Transverse colon (tissue), 4 donors: ENCODE data around the gene SIGLEC1. TPM values are rescaled to one million over a fixed set of nuclear protein-coding genes. Genes with fewer than 3 reads are reported as not detected.

Source experiments
- DNase-seq: peaks from one replicate; pipeline ENCODE4 v3.0.0-alpha.2; 2019
- H3K27ac ChIP-seq, 4 donors: fragments of 200-600 bp; sonication (generic); 2 replicates each; pipeline ENCODE4 v1.5.1; 2016 to 2018; ENCODE audit warnings: inconsistent platforms in 4 of 4
- H3K27me3 ChIP-seq: fragments of 200-600 bp; sonication (generic); 2 replicates; pipeline ENCODE4 v1.5.1; 2017; ENCODE audit warnings: inconsistent platforms
- H3K36me3 ChIP-seq, 4 donors: fragments of 200-600 bp; sonication (generic); 2 replicates each; pipeline ENCODE4 v1.5.1; 2017 to 2019; ENCODE audit warnings: inconsistent platforms in 4 of 4
- H3K4me1 ChIP-seq, 4 donors: fragments of 200-600 bp; sonication (generic); 2 replicates each; pipeline ENCODE4 v1.5.1; 2017 to 2020; ENCODE audit warnings: inconsistent platforms in 4 of 4
- H3K4me3 ChIP-seq, 4 donors: fragments of 200-600 bp; sonication (generic); 1 replicate in 1 of 4; 2 replicates in 3 of 4; pipeline versions ENCODE4 v1.5.1 to v1.6.1; 2017 to 2019; ENCODE audit warnings: inconsistent platforms in 4 of 4
- H3K9me3 ChIP-seq, 2 donors: fragments of 200-600 bp; sonication (generic); 2 replicates each; pipeline ENCODE4 v1.5.1; 2017 to 2019; ENCODE audit warnings: inconsistent platforms in 2 of 2
- CTCF ChIP-seq, 5 experiments: fragments of 200-600 bp in 3 of 5; fragments of 450-650 bp in 2 of 5; sonication (generic) in 3 of 5; IDR thresholded peaks; 1 replicate in 2 of 5; 2 replicates in 3 of 5; pipeline ENCODE4 v1.5.1; 2016 to 2017; ENCODE audit warnings: antibody characterized with exemption in 5 of 5, inconsistent platforms in 3 of 5, mild to moderate bottlenecking in 2 of 5, moderate library complexity in 1 of 5
- EP300 ChIP-seq: sonication (generic); formaldehyde crosslinking; IDR thresholded peaks from one replicate; pipeline ENCODE4 v1.6.1; 2017; ENCODE audit warnings: antibody characterized with exemption, low read depth
- POLR2A ChIP-seq: fragments of 450-650 bp; IDR thresholded peaks from one replicate; pipeline ENCODE4 v1.6.1; 2016; ENCODE audit warnings: antibody characterized with exemption, mild to moderate bottlenecking, moderate library complexity
- POLR2AphosphoS5 ChIP-seq, 3 donors: sonication (generic); formaldehyde crosslinking; IDR thresholded peaks; one replicate each; pipeline ENCODE4 v1.6.1; 2016; ENCODE audit warnings: antibody characterized with exemption in 3 of 3
- WGBS, 2 donors: methylation state at CpG; one replicate each; pipeline ENCODE4 v1.1.5; 2018; ENCODE audit warnings: low coverage in 1 of 2; 5-methylcytosine and 5-hydroxymethylcytosine counted together
- in situ Hi-C, 4 donors: fragments of 200-750 bp; cut with MboI; loops; one replicate each; pipeline versions ENCODE4 v1.15.0 to v1.15.1; 2017; ENCODE audit warnings: low sequenced_read_pairs in 3 of 4, low pct_ligation_motif_present in 1 of 4, low pct_unique_long_range_greater_than_20kb in 1 of 4
- intact Hi-C: fragments of 100-400 bp; cut with DNase I; formaldehyde crosslinking; loops from one replicate; pipeline ENCODE4 v1.15.1; 2023; ENCODE audit warnings: low total_unique reads
- total RNA-seq, 4 donors: library from RNA; depleted of rRNA; stranded (reverse); fragments of >200 nt; gene quantifications; one replicate each; pipeline ENCODE4 v1.1.0, GENCODE V29; 2016

Gene SIGLEC1
- total RNA-seq, 4 donors from 2014 or later = 2.2 to 17.6 (median 7.9) TPM

DNA sequence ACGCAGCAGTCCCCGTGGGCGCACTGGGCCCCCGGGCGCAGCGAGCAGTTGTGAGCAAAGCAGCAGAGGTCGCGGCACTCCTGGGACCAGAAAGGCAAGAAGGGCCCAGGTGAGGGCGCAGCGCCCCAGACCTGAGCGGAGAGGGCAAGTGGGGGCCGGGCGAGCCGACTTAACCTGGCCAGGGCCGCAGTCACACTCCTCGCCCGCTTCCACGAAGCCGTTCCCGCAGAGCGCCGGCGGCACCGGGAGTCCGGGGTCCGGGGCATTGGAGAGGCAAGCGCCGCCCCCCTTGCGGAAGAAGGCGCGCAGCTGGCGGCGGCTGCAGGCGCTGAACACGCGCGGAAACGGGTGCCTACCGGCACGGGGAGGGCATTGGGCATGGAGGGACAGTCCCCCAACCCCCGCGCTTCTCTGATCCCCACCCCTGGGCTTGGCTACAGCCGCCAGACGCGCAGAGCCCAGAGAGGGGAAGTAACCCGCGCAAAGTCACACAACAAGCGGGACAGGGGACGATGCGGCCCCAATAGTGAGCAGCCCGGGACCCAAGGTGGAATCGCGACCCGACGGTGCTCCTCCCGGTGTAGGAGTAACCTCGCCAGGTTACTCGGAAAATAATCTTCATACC lies 39.7 kb downstream of the SIGLEC1 start:
- Histone ChIP-seq H3K27me3 (peaks cover 49% of the 10 kb centered on the region), H3K9me3 (no peaks in the 10 kb centered on the region), H3K4me1 (peaks cover 9 to 16% (median 10%) of the 10 kb centered on the region in 4 donors), H3K4me3 (no peak overlapping the region), H3K27ac (no peak overlapping the region), H3K36me3 (no peaks in the 10 kb centered on the region)
- WGBS, 2 donors = 27 to 31% methylated on average over 12 to 44 of the region's 58 CpGs
- intact Hi-C loops = no loop called here
- TF ChIP-seq EP300 = no peak
- in situ Hi-C loops = no loop called here
- DNase-seq = no peak

DNA sequence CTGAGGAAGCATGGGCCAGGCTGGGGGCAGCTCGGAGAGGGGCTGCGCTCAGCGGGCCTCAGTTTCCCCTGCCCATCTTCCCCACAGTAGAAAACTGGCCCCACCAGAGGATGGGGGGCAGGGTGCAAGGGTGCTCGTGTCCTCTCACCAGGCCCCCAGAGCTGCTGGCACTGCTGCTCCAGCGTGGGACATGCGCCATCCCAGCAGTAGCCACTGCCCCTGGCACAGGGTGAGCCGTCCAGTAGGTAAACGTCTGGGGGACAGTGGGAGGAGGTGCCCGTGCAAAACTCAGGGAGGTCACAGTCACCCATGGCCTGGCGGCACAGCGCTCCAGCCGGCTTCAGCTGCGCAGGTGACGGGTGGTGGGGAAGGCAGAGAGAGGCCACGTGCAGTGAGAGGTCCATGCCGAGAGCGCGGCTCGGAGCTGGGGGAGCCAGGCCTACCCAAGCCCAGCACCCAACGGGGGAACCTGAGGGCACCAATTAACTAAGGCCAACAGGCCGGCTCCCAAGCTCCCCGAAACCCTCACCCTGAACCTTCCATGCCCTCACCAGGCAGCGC lies 40.3 kb downstream of the SIGLEC1 start:
- WGBS, 2 donors = 52% methylated on average over 20 of the region's 23 CpGs; no CpG with 5 or more reads in 1 of the 2 donors
- intact Hi-C loops = no loop called here
- peaks cover 49% of the 10 kb centered on the region for H3K27me3 ChIP-seq

GRCh38 chr20:3670945-3671344 lies 41.5 kb downstream of the SIGLEC1 start:
- DNase-seq = no peak
- 94% methylated on average over 10 of the region's 10 CpGs; no CpG with 5 or more reads in 1 of the 2 donors for WGBS, 2 donors
- peaks cover 46% of the 10 kb centered on the region for H3K27me3 ChIP-seq
- intact Hi-C loops (no loop called here), in situ Hi-C loops (no loop called here)
- H3K4me3 ChIP-seq = no peak overlapping the region
- TF ChIP-seq EP300 (no peak), POLR2A (no peak), CTCF (IDR thresholded peaks at IDR 0.05) (no peak), POLR2AphosphoS5 (IDR thresholded peaks at IDR 0.05) (no peak)
- H3K36me3 ChIP-seq = no peaks in the 10 kb centered on the region
- no peaks in the 10 kb centered on the region for H3K9me3 ChIP-seq
- peaks cover 0 to 5% (median 2%) of the 10 kb centered on the region in 4 donors for H3K4me1 ChIP-seq
- no peak overlapping the region for H3K27ac ChIP-seq

More for the DNA sequence above, 40.3 kb downstream of the SIGLEC1 start:
- Histone ChIP-seq H3K36me3 (no peaks in the 10 kb centered on the region), H3K27ac (no peak overlapping the region), H3K4me1 (peaks cover 4 to 10% (median 4%) of the 10 kb centered on the region in 4 donors), H3K4me3 (no peak overlapping the region), H3K9me3 (no peaks in the 10 kb centered on the region)
- in situ Hi-C loops = no loop called here
- no peak for DNase-seq
- TF ChIP-seq POLR2A (no peak), CTCF (IDR thresholded peaks at IDR 0.05) (no peak), EP300 (no peak), POLR2AphosphoS5 (IDR thresholded peaks at IDR 0.05) (no peak)

DNA sequence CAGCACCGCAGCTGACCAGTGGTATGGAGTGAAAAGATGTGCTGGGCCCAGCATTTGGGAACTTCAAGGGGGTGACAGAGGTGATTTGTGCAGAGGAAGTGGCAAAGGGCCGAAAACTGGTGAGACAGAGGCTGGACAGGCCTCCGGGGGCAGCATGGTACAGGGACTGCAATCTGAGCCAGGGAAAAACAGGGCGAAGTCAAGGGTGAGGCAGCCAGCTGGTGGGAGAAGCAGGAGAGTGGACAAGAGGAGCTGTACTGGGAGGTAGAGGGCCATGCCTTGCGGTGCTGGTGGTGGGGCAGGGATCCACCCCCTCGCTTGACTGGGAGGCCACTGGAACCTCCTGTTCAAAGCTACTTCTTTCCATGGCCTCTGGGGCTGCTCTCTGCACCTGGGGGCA lies 41.9 kb downstream of the SIGLEC1 start:
- in situ Hi-C loops = no loop called here
- 69% methylated on average over 6 of the region's 6 CpGs; no CpG with 5 or more reads in 1 of the 2 donors for WGBS, 2 donors
- H3K4me3 ChIP-seq = no peak overlapping the region
- TF ChIP-seq POLR2AphosphoS5 (IDR thresholded peaks at IDR 0.05) = no peak
- no peak for TF ChIP-seq POLR2A
- no peak for TF ChIP-seq EP300
- no peak for TF ChIP-seq CTCF (IDR thresholded peaks at IDR 0.05)
- H3K27ac ChIP-seq = no peak overlapping the region
- intact Hi-C loops = no loop called here
- H3K4me1 ChIP-seq = peaks cover 0 to 5% (median 2%) of the 10 kb centered on the region in 4 donors
- no peaks in the 10 kb centered on the region for H3K36me3 ChIP-seq
- H3K27me3 ChIP-seq = peaks cover 42% of the 10 kb centered on the region
- no peaks in the 10 kb centered on the region for H3K9me3 ChIP-seq
- no peak for DNase-seq
